Cardiac muscle cell (in vitro differentiated cells and primary cell): ENCODE measurements around the gene AHNAK. TPM values are rescaled to one million over a fixed set of nuclear protein-coding genes. Genes with fewer than 3 reads are reported as not detected.

Experiments
- DNase-seq, 2 donors: peaks; one replicate each; pipeline versions ENCODE4 v3.0.0 to v3.0.0-alpha.2; 2010 to 2017; ENCODE audit warnings: low read depth in 1 of 2, low spot score in 1 of 2
- H3K27ac ChIP-seq: fragments of 200-600 bp; sonication (generic); 2 replicates; pipeline ENCODE4 v1.5.1; 2016
- H3K27me3 ChIP-seq: fragments of 200-600 bp; sonication (generic); 2 replicates; pipeline ENCODE4 v1.6.0; 2016; ENCODE audit warnings: control low read depth
- H3K36me3 ChIP-seq: fragments of 200-600 bp; sonication (generic); 2 replicates; pipeline ENCODE4 v1.5.1; 2016; ENCODE audit warnings: control low read depth
- H3K4me1 ChIP-seq: fragments of 200-600 bp; sonication (generic); 2 replicates; pipeline ENCODE4 v1.8.1; 2017; ENCODE audit warnings: low read depth, mild to moderate bottlenecking, mixed run types
- H3K4me3 ChIP-seq: fragments of 200-600 bp; sonication (generic); 2 replicates; pipeline ENCODE4 v1.5.1; 2016; ENCODE audit warnings: mild to moderate bottlenecking
- H3K9me3 ChIP-seq: fragments of 200-600 bp; sonication (generic); 2 replicates; pipeline ENCODE4 v1.5.1; 2017; ENCODE audit warnings: low read depth, mild to moderate bottlenecking, control low read depth
- CTCF ChIP-seq: IDR thresholded peaks from 2 replicates; pipeline ENCODE4 v1.5.1; 2012; ENCODE audit warnings: low read depth, mild to moderate bottlenecking, low read length
- polyA plus RNA-seq: library from polyadenylated mRNA; unstranded; fragments of >200 nt; fragmentation: Nextera tagmentation; extraction: Ambion mirVana; gene quantifications from 2 replicates; pipeline ENCODE4 v1.2.1, GENCODE V29; 2016
- total RNA-seq: library from RNA; depleted of rRNA; stranded (reverse); fragments of >200 nt; gene quantifications from 2 replicates; pipeline ENCODE4 v1.2.3, GENCODE V29; 2016

AHNAK gene
- total and polyA plus RNA-seq, 2 experiments from 2014 or later: 13.4 to 77.1 TPM

GRCh38 chr11:62410972-62411371 lies 135.6 kb downstream of the AHNAK start:
- no peak for DNase-seq
- H3K4me1 ChIP-seq: no peaks in the 10 kb centered on the region
- no peak overlapping the region for H3K27ac ChIP-seq
- H3K9me3 ChIP-seq: no peaks in the 10 kb centered on the region
- no peak for TF ChIP-seq CTCF
- no peaks in the 10 kb centered on the region for H3K36me3 ChIP-seq
- no peak overlapping the region for H3K4me3 ChIP-seq
- no peaks in the 10 kb centered on the region for H3K27me3 ChIP-seq

GRCh38 chr11:62409831-62410230 lies 136.8 kb downstream of the AHNAK start:
- no peaks in the 10 kb centered on the region for H3K36me3 ChIP-seq
- no peak overlapping the region for H3K27ac ChIP-seq
- H3K27me3 ChIP-seq: no peaks in the 10 kb centered on the region
- H3K9me3 ChIP-seq: no peaks in the 10 kb centered on the region
- H3K4me1 ChIP-seq: no peaks in the 10 kb centered on the region
- TF ChIP-seq CTCF: no peak
- H3K4me3 ChIP-seq: no peak overlapping the region
- DNase-seq: no peak

GRCh38 chr11:62406034-62406433 lies 140.6 kb downstream of the AHNAK start:
- Histone ChIP-seq H3K36me3 (no peaks in the 10 kb centered on the region), H3K9me3 (no peaks in the 10 kb centered on the region), H3K27me3 (no peaks in the 10 kb centered on the region), H3K4me1 (no peaks in the 10 kb centered on the region), H3K4me3 (no peak overlapping the region), H3K27ac (no peak overlapping the region)
- no peak for DNase-seq
- TF ChIP-seq CTCF: no peak

- Histone ChIP-seq H3K27me3 (no peaks in the 10 kb centered on the region), H3K4me3 (no peak overlapping the region), H3K27ac (no peak overlapping the region), H3K4me1 (no peaks in the 10 kb centered on the region), H3K9me3 (no peaks in the 10 kb centered on the region), H3K36me3 (no peaks in the 10 kb centered on the region)
- no peak for DNase-seq
- TF ChIP-seq CTCF: no peak
These were observed 141.7 kb downstream of the AHNAK start for GRCh38 chr11:62404901-62405300.

- no peaks in the 10 kb centered on the region for H3K36me3 ChIP-seq
- no peak overlapping the region for H3K4me3 ChIP-seq
- no peaks in the 10 kb centered on the region for H3K4me1 ChIP-seq
- no peak overlapping the region for H3K27ac ChIP-seq
- H3K27me3 ChIP-seq: no peaks in the 10 kb centered on the region
- no peaks in the 10 kb centered on the region for H3K9me3 ChIP-seq
- no peak for DNase-seq
- TF ChIP-seq CTCF: no peak
These were observed 142.2 kb downstream of the AHNAK start for GRCh38 chr11:62404435-62404834.
